Heart right ventricle (tissue), 16 donors: ENCODE measurements around the gene NFKB1. TPM values are rescaled to one million over a fixed set of nuclear protein-coding genes. Genes with fewer than 3 reads are reported as not detected.
"Not testable (repeated sequence)": the region's sequence is repeated elsewhere in the genome, so short reads cannot be mapped to it uniquely, and the experiment has no call there.

ENCODE experiments used
- ATAC-seq, 8 donors: fragments of 200-7000 bp; cut with Tn5 transposase; one replicate each; pipeline ENCODE4 v1.9.1; 2020; ENCODE audit warnings: mild to moderate bottlenecking in 8 of 8, moderate library complexity in 8 of 8, moderate number of reproducible peaks in 1 of 8
- DNase-seq, 2 donors: peaks; one replicate each; pipeline ENCODE4 v3.0.0-alpha.2; 2020
- H3K27ac ChIP-seq, 10 donors: fragments of 200-600 bp; sonication (generic) in 2 of 10; one replicate each; pipeline versions ENCODE4 v1.5.0 to v1.8.0; 2020 to 2022; ENCODE audit warnings: mild to moderate bottlenecking in 3 of 10
- H3K27me3 ChIP-seq, 7 donors: fragments of 200-600 bp; one replicate each; pipeline ENCODE4 v1.8.0; 2021 to 2022; ENCODE audit warnings: mild to moderate bottlenecking in 2 of 7
- H3K36me3 ChIP-seq, 9 donors: fragments of 200-600 bp; sonication (generic) in 1 of 9; one replicate each; pipeline versions ENCODE4 v1.5.0 to v1.8.0; 2020 to 2022; ENCODE audit warnings: mild to moderate bottlenecking in 2 of 9
- H3K4me1 ChIP-seq, 9 donors: fragments of 200-600 bp; sonication (generic) in 1 of 9; one replicate each; pipeline versions ENCODE4 v1.5.0 to v1.8.0; 2020 to 2022; ENCODE audit warnings: mild to moderate bottlenecking in 4 of 9
- H3K4me3 ChIP-seq, 10 donors: fragments of 200-600 bp; sonication (generic) in 2 of 10; one replicate each; pipeline versions ENCODE4 v1.5.0 to v1.8.0; 2020 to 2022; ENCODE audit warnings: mild to moderate bottlenecking in 7 of 10, moderate library complexity in 2 of 10
- H3K9me3 ChIP-seq, 11 donors: fragments of 200-600 bp in 10 of 11; sonication (generic) in 2 of 11; one replicate each; pipeline versions ENCODE4 v1.5.0 to v1.8.0; 2013 to 2022; ENCODE audit warnings: mild to moderate bottlenecking in 2 of 11, control low read depth in 1 of 11, moderate library complexity in 1 of 11
- WGBS, 2 donors: extraction: QIAGEN DNeasy Blood & Tissue Kit; methylation state at CpG; one replicate each; pipeline ENCODE4 v1.1.7; 2013; ENCODE audit warnings: inconsistent platforms in 1 of 2; 5-methylcytosine and 5-hydroxymethylcytosine counted together
- intact Hi-C, 10 donors: fragments of 100-400 bp; cut with DNase I; formaldehyde crosslinking; loops; one replicate each; pipeline versions ENCODE4 v1.11.1 to v1.14.2; 2022
- polyA plus RNA-seq, 2 donors: library from polyadenylated mRNA; stranded (reverse); fragments of 200-250 nt; gene quantifications; one replicate each; pipeline ENCODE4 v1.2.3, GENCODE V29; 2013
- total RNA-seq, 10 donors: library from RNA; stranded (reverse); fragmentation: NEBNext Ultra II Directional in 3 of 10; extraction: Animal tissue kit (Norgen Biotek cat#: 25700) in 3 of 10; gene quantifications; one replicate each; pipeline versions ENCODE4 v1.2.1 to v1.2.4, GENCODE V29; 2021 to 2023
- TF ChIP-seq, protein P1 (sequence below), 9 donors: fragments of 200-600 bp; sonication (generic) in 2 of 9; IDR thresholded peaks; one replicate each; pipeline versions ENCODE4 v1.5.0 to v1.8.0; 2021 to 2022; ENCODE audit warnings: antibody characterized with exemption in 9 of 9, mild to moderate bottlenecking in 5 of 9, moderate library complexity in 1 of 9
- donor health status: Arrhythmogenic right ventricular cardiomyopathy.
- donor health status: ischemic (EF 13 %, LVEDD 7.1; RV severe dilation, severe dysfunction).
- donor health status: healthy with polysubstance abuse.
- donor health status: DM: no; HTN: yes; CAD: no.
- donor health status: DM: no; HTN: no; CAD: no.
- donor health status: ischemic (EF 25% LVEDD 6.9; RV normal size, moderate dysfunction).
- donor health status: ischemic (EF 25% LVEDD 5.7; RV mildly dilated, moderate dysfunction).
- donor health status: healthy.
- donor health status: DM: yes; HTN: yes; CAD: no.
- donor health status: Ischemic cardiomyopathy.
- donor health status: ischemic (EF 35%, LVEDD 5.7; RV mildly dilated, moderate dysfunction).
- donor health status: nonischemic (EF 11% LVEDD 7.7; RV severe dilation, severe dysfunction).
- donor health status: DM: yes; HTN: yes; CAD: no.
- donor health status: PGD.
- donor health status: ischemic (EF 29% LVEDD 5.4; RV normal size, mild dysfunction).
- donor health status: nonischemic (EF 23%, LVEDD 6.1; RV moderate dilation, normal function).

The NFKB1 gene
- total and polyA plus RNA-seq, 12 donors, result 4.5 to 30.3 (median 19.9) TPM

- no peak overlapping the region for H3K27ac ChIP-seq
- intact Hi-C loops, result loop anchor here in 1 of 10 donors (10.0 kb wide), 1 partner anchor 64 kb away; the partner anchor contains the start of gene NFKB1
Observed at GRCh38 chr4:102569200-102569599, 68.0 kb downstream of the NFKB1 start.

GRCh38 chr4:102570211-102570610, 69.1 kb downstream of the NFKB1 start:
- DNase-seq, H3K4me3 ChIP-seq, H3K27me3 ChIP-seq, H3K27ac ChIP-seq, ATAC-seq: not testable (repeated sequence)
- Histone ChIP-seq H3K4me1 (peaks cover 0 to 26% (median 7%) of the 10 kb centered on the region in 9 donors), H3K36me3 (peaks cover 0 to 44% (median 6%) of the 10 kb centered on the region in 9 donors), H3K9me3 (peaks cover 0 to 14% (median 0%) of the 10 kb centered on the region in 11 donors)
- intact Hi-C loops, result loop anchor here in 1 of 10 donors (10.0 kb wide), 1 partner anchor 65 kb away; the partner anchor contains the start of gene NFKB1
- WGBS, 2 donors, result 100% methylated on average over 1 of the region's 1 CpG

More at GRCh38 chr4:102569200-102569599, 68.0 kb downstream of the NFKB1 start:
- peaks cover 0 to 24% (median 6%) of the 10 kb centered on the region in 9 donors for H3K4me1 ChIP-seq
- 66 to 73% methylated on average over 2 of the region's 2 CpGs for whole genome bisulfite sequencing, 2 donors
- peaks cover 0 to 14% (median 0%) of the 10 kb centered on the region in 11 donors for H3K9me3 ChIP-seq
- ATAC-seq (no peak), DNase-seq (no peak)
- H3K36me3 ChIP-seq, result peaks cover 0 to 50% (median 6%) of the 10 kb centered on the region in 9 donors
- TF ChIP-seq, protein P1, sequence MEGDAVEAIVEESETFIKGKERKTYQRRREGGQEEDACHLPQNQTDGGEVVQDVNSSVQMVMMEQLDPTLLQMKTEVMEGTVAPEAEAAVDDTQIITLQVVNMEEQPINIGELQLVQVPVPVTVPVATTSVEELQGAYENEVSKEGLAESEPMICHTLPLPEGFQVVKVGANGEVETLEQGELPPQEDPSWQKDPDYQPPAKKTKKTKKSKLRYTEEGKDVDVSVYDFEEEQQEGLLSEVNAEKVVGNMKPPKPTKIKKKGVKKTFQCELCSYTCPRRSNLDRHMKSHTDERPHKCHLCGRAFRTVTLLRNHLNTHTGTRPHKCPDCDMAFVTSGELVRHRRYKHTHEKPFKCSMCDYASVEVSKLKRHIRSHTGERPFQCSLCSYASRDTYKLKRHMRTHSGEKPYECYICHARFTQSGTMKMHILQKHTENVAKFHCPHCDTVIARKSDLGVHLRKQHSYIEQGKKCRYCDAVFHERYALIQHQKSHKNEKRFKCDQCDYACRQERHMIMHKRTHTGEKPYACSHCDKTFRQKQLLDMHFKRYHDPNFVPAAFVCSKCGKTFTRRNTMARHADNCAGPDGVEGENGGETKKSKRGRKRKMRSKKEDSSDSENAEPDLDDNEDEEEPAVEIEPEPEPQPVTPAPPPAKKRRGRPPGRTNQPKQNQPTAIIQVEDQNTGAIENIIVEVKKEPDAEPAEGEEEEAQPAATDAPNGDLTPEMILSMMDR (IDR thresholded peaks at IDR 0.05), result no peak
- H3K27me3 ChIP-seq, result no peaks in the 10 kb centered on the region
- no peak overlapping the region for H3K4me3 ChIP-seq

GRCh38 chr4:102572452-102572851, 71.3 kb downstream of the NFKB1 start:
- 88 to 90% methylated on average over 3 of the region's 3 CpGs for WGBS, 2 donors
- intact Hi-C loops, result loop anchor here in 1 of 10 donors (10.0 kb wide), 1 partner anchor 68 kb away; the partner anchor contains the start of gene NFKB1
- peaks cover 0 to 35% (median 7%) of the 10 kb centered on the region in 9 donors for H3K4me1 ChIP-seq
- no peak overlapping the region for H3K27ac ChIP-seq
- no peak for ATAC-seq
- peaks cover 0 to 49% (median 2%) of the 10 kb centered on the region in 9 donors for H3K36me3 ChIP-seq
- H3K27me3 ChIP-seq, result no peaks in the 10 kb centered on the region
- H3K9me3 ChIP-seq, result peaks cover 0 to 14% (median 0%) of the 10 kb centered on the region in 11 donors
- TF ChIP-seq, protein P1 (IDR thresholded peaks at IDR 0.05), result no peak
- DNase-seq, result no peak
- H3K4me3 ChIP-seq, result no peak overlapping the region

DNA sequence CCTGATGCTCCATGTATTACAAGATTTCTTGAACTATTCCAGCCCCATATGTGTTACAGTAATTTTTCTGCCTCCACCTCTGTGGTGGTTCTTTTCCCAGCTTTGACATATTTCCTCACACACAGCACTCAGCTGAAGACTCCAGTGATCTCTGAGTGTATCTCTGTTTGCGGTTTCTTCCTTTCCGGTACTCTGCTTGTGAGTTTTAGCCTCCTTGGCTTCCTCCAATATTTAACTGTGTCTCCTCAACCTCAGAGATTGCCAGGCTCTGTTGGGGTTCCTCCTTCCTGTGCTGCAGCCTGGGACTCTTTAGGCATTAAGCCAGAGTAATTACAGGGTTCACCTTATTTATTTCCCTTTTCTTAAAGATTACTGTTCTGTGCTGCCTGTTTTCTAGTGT, 73.2 kb downstream of the NFKB1 start:
- Histone ChIP-seq H3K9me3 (peaks cover 0 to 14% (median 0%) of the 10 kb centered on the region in 11 donors), H3K27ac (peak overlapping the region in 1 of 10 donors; percentile 17)

More for the DNA sequence above, 73.2 kb downstream of the NFKB1 start:
- no peak for DNase-seq
- Histone ChIP-seq H3K4me3 (no peak overlapping the region), H3K36me3 (peaks cover 0 to 54% (median 5%) of the 10 kb centered on the region in 9 donors), H3K27me3 (no peaks in the 10 kb centered on the region), H3K4me1 (peaks cover 0 to 28% (median 7%) of the 10 kb centered on the region in 9 donors)
- peak in 6 of 8 donors; percentile 33 to 55 (median 50) for ATAC-seq
- 36 to 55% methylated on average over 2 of the region's 2 CpGs for WGBS, 2 donors
- TF ChIP-seq, protein P1 (IDR thresholded peaks at IDR 0.05), result no peak
- intact Hi-C loops, result loop anchor here in 1 of 10 donors (10.0 kb wide), 1 partner anchor 70 kb away; the partner anchor contains the start of gene NFKB1
